CD1c-positive myeloid dendritic cell (primary cell): Measurements from ENCODE around the gene LRP1.

ENCODE experiments used
- DNase-seq: peaks from one replicate; pipeline ENCODE4 v3.0.0-alpha.2; 2016; ENCODE audit errors: extremely low spot score

LRP1 gene

GRCh38 chr12:57236201-57236924, 108.1 kb downstream of the LRP1 start:
- DNase-seq = no peak

- no peak for DNase-seq
Observed at GRCh38 chr12:57236925-57237595, 108.8 kb downstream of the LRP1 start.

DNA sequence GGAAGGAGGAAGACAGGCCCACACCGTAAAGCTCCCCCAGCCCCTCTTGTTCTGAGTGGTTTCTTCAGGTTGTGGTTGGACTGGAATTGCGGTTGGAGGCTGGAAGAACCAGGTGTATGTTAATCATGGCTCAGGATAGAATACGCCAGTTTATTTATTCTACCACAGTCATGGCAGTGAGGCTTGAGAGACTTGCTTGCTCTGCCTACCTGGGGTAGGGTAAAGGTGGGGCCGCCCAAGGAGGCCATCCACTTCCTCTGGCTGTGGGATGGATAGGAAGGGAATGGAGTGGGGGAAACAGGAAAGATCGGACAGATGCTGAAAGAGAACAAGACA, 109.3 kb downstream of the LRP1 start:
- no peak for DNase-seq

GRCh38 chr12:57237932-57238853, 109.9 kb downstream of the LRP1 start:
- no peak for DNase-seq

- DNase-seq = peak; percentile 95
Observed at GRCh38 chr12:57238854-57239554, 110.7 kb downstream of the LRP1 start.

GRCh38 chr12:57239587-57240065, 111.3 kb downstream of the LRP1 start:
- no peak for DNase-seq

GRCh38 chr12:57240066-57240921, 112.0 kb downstream of the LRP1 start:
- DNase-seq = peak; percentile 94

DNA sequence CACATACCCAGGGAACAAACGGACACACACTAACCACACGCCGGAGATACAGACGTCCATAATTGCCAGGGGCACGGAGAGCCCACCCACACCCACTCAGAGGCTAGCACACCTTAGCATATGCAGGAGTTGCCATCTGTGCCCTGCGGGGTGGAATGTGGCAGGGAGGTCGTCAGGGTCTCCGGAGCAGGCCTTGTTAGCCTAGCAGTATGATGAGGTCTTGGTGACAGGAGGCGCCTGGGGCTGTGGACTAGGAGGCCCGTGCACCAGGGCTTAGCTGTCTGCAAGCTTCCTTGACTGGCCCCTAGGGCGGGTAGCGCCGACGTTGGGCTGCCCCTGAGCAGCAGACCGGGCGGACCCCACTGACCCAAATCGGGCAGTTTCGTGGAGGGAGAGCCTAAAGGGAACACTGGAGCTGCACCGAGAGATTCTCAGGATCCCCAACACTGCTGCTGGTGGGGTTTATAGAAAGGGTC, 112.7 kb downstream of the LRP1 start:
- DNase-seq = no peak

DNA sequence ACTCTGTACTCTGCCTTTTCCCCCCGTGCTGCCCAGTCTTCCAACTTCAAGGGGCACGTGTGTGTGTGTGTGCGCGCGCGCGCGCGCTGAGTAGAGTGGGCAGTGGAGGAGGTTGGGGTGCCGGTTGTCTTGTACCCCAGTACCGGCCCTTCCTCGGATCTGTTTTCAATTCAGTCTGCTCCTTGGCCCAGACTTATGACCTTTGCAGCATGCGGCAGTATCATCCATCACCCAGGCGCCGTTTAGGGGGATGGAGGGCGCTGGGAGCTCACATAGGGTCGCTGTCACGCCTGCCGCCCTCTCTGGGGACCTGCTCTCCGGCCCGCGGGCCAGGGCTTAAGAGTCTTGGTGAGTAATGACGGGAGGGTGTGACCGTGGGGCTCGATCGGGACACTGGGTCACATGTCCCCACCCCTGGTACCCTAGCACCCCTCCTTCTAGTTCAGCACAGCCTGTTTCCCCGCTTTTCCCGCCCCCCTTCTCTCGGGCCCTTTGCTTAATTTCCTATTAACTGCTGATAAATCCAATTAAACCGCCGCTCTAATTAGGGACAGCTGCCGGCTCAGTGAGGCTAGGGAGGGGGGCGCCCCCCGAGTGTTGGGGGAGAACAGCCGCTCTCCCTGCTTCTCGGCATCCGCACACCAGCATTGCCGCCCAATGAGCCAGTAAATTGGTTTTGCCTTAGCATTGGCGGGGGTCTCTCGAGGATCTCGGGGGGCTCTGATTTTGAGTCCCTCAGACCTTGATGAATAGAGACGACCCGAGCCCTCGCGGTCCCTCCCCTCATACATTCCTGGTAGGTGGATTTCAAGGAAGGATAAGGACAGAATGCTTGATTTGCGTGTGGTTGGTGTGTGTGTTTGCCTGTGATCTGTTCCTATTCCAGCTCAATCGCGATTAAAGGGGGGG, 113.4 kb downstream of the LRP1 start:
- no peak for DNase-seq

GRCh38 chr12:57242329-57242690, 114.0 kb downstream of the LRP1 start:
- DNase-seq = no peak

DNA sequence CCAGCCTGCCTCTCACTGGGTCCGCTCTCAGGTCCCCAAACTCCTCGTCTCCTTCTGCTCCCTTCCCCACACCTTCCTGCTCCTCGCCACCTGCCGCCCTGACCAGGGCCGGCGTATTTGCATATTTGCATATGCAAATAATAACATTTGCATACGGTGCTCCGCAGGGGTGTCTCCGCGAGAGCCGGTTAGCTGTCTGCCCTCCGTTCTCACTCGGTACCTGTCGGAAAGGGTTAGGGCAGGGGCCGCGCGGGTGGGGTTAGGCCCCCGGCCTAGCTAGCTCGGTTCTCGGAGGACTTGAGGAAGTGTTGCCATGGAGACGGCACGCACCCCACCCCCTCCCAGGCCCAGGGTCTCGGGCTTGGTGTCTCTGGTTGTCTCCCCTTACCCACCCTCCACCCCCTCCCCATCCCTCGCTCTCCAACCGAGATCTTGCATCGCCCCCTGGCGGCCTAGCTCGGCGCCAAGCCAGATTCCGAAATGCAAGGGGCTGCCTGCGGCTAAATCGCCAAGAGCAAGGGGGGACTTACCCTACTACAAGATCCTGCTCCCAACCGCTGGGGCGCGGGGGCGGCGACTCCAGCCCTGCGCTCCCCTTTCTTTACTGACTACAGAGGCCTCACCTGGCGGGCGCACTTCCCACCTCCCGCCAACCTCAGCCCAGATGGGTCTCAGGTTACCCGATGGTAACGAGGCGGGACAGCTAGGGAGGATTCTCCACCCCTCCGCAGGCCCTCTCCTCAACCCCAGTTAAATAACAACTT, 114.6 kb downstream of the LRP1 start:
- no peak for DNase-seq

GRCh38 chr12:57243521-57244311, 115.4 kb downstream of the LRP1 start:
- peak; percentile 84 for DNase-seq

DNA sequence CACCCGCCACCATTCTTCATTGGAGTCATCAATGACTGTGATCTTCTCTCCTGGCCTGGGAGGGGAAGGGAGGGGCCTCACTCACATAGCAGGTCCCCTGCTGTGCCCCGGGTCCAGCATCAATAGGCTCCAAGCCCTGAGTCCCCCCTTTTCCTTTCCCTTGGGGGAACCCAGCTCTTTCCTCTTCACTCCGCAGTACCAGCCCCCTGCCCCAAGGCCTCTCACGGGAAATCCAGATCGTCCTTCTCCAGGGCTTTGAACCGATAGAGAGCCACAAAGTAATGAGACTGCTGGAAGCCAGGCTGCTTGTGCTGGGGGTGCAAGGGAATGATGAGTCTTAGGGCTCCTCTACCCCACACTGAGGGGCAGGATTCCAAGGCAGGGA, 116.0 kb downstream of the LRP1 start:
- no peak for DNase-seq

DNA sequence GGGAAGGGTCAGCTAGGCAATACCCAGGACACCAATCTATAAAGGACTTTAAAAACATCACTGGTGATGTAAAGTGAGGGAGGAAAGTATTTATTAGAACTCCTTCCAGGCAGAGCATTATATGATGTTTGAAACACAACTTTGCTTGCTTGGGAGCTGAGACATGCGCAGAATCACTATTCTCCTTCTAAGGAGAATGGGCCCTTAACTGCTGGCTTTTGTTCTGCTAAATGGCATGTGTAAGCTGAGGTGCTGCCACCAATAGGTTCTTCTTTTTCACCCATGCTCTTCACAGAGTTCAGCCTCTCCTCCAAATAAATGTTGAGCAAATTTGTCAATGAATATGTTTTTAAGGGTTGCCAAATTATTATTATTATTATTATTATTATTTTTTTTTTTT, 118.8 kb downstream of the LRP1 start:
- DNase-seq = no peak

DNA sequence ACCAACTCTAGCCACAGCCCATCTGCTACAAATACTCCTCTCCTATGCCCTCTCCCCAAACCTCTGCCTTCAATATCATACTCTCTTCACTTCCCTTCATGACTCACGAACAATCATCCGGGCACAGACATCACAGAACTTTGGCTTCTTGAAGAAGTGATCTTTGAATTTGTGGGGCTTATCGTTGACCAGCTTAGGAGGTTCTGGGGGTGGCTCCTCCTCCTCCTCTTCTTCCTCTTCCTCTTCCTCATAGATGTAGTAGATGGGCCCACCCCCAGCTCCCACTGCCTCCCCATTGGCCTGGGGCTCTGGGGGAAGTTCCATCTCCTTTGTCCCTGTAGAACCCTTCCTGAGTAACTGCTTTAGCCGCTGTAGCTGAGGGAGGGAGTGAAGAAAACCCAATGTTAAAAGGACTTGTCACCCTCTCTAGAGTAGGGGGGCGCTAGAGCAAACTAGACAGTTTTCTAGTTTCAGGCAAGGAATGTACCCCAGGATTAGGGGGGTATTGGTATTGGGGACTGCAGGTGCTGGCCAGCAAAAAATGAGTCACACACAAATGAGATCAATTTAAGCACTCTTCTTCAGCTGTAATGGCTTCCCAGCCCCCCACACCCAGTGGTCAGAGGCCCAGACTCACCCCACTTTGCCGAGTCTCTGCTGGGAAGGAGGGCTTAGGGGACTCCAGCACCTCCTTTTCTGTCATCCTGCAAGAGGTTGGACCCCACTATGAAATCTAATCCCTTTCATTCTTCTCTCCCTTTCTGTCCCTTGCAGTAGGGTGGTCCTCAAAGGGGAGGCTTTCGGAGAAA, 120.9 kb downstream of the LRP1 start:
- DNase-seq = peak; percentile 78

GRCh38 chr12:57250541-57250940, 122.3 kb downstream of the LRP1 start:
- DNase-seq = no peak

DNA sequence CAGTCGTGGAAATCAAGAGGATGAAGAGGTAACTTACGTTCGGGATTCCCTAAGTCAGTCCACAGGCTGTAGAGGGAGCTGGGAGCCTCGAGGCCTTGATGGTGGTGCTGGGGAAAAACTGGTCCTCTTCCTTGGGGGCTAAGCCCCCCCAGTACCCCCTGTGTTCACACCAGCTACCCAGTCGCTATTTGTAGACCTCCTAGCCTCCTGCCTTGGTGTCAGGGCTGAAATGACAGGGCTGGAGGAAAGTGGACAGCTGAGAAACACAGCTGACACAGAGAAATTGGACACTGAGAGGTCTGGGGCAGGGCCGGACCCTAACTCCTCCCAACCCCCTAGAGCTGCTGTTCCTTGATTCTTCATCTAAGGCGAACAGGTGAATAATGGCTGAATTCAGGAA, 122.7 kb downstream of the LRP1 start, which contains the start of gene STAC3:
TSS of gene STAC3 (minus strand) at position 232 of the 400 bp plus-strand sequence. CDS start 1,551 bp downstream, outside the sequence.
- no peak for DNase-seq
